ENCODE measurements around the gene TIMP4. TPM values are rescaled to one million over a fixed set of nuclear protein-coding genes. Genes with fewer than 3 reads are reported as not detected.

The TIMP4 gene
- total and polyA plus RNA-seq, 4 donors: 6.2 to 20.9 (median 11.5) TPM

DNA sequence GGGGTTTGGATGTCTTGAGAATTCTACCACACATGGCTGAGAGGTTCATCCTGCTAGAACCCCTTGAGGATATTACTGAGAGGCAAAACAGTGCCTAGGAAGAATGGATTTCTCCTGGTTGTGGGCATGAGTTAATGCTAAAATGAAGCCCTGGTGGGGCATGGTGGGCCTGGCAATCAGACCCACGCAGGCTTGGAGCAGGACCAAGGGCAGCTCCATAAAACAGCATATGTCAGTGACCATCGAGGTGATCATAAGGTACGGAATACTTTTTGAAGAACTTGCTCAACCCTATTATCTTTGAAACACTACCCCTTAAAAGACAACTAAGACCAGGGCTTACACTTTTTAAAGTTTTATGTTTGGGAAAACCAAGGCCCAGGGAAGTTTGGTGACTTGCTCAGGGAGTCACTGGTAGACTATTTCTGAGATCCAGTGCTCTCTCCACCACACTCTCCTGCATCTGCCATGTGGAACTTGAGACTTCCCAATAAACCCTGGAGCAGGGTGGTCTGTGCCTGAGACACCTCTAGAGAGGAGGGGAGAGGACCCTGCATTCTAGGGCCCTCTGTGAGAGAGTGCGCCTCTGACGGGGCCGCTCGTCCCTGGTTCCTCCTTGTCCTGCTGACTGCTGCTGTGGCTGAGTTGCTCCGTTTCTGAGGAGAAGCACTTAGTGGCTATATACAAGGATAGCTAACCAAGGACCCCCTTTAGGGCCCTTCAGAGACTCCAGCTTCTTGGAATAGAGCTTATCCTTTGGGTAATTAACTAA, 28.0 kb upstream of the TIMP4 start:
- 100% methylated on average over 1 of the region's 8 CpGs for WGBS (ENCODE audit: insufficient coverage)
- H3K27ac ChIP-seq (ENCODE audit: low read depth, low read length): no peak overlapping the region

GRCh38 chr3:12186046-12186445, 27.3 kb upstream of the TIMP4 start:
- H3K9me3 ChIP-seq (ENCODE audit: control insufficient read depth, insufficient read depth, low read length): no peaks in the 10 kb centered on the region
- peaks cover 20% of the 10 kb centered on the region for H3K36me3 ChIP-seq (ENCODE audit: control insufficient read depth, insufficient read depth, low read length)
- no peak overlapping the region for H3K4me3 ChIP-seq (ENCODE audit: low read depth, low read length)
- DNase-seq (ENCODE audit: low read depth in 4 of 6, low spot score in 6 of 6): no peak
- H3K4me1 ChIP-seq (ENCODE audit: control insufficient read depth, insufficient read depth, low read length): peaks cover 5% of the 10 kb centered on the region
- H3K27ac ChIP-seq (ENCODE audit: low read depth, low read length): no peak overlapping the region
- 100% methylated on average over 1 of the region's 4 CpGs for WGBS (ENCODE audit: insufficient coverage)
- no peaks in the 10 kb centered on the region for H3K27me3 ChIP-seq (ENCODE audit: control insufficient read depth, insufficient read depth, low read length)

More for the DNA sequence above, 28.0 kb upstream of the TIMP4 start:
- DNase-seq (ENCODE audit: low read depth in 4 of 6, low spot score in 6 of 6): peak in 1 of 6 donors; percentile 4
- Histone ChIP-seq H3K4me1 (ENCODE audit: control insufficient read depth, insufficient read depth, low read length) (peaks cover 5% of the 10 kb centered on the region), H3K9me3 (ENCODE audit: control insufficient read depth, insufficient read depth, low read length) (no peaks in the 10 kb centered on the region), H3K27me3 (ENCODE audit: control insufficient read depth, insufficient read depth, low read length) (no peaks in the 10 kb centered on the region), H3K36me3 (ENCODE audit: control insufficient read depth, insufficient read depth, low read length) (peaks cover 20% of the 10 kb centered on the region), H3K4me3 (ENCODE audit: low read depth, low read length) (no peak overlapping the region)

- H3K27me3 ChIP-seq (ENCODE audit: control insufficient read depth, insufficient read depth, low read length): no peaks in the 10 kb centered on the region
- H3K36me3 ChIP-seq (ENCODE audit: control insufficient read depth, insufficient read depth, low read length): peaks cover 18% of the 10 kb centered on the region
- peaks cover 5% of the 10 kb centered on the region for H3K4me1 ChIP-seq (ENCODE audit: control insufficient read depth, insufficient read depth, low read length)
- DNase-seq (ENCODE audit: low read depth in 4 of 6, low spot score in 6 of 6): no peak
- WGBS (ENCODE audit: insufficient coverage): 91% methylated on average over 3 of the region's 5 CpGs
- H3K9me3 ChIP-seq (ENCODE audit: control insufficient read depth, insufficient read depth, low read length): no peaks in the 10 kb centered on the region
- no peak overlapping the region for H3K27ac ChIP-seq (ENCODE audit: low read depth, low read length)
- H3K4me3 ChIP-seq (ENCODE audit: low read depth, low read length): no peak overlapping the region
Observed at GRCh38 chr3:12185172-12185710, 26.5 kb upstream of the TIMP4 start.

GRCh38 chr3:12184541-12184940, 25.8 kb upstream of the TIMP4 start:
- no peaks in the 10 kb centered on the region for H3K9me3 ChIP-seq (ENCODE audit: control insufficient read depth, insufficient read depth, low read length)
- H3K36me3 ChIP-seq (ENCODE audit: control insufficient read depth, insufficient read depth, low read length): peaks cover 18% of the 10 kb centered on the region
- no peak overlapping the region for H3K4me3 ChIP-seq (ENCODE audit: low read depth, low read length)
- H3K27me3 ChIP-seq (ENCODE audit: control insufficient read depth, insufficient read depth, low read length): no peaks in the 10 kb centered on the region
- no peak overlapping the region for H3K27ac ChIP-seq (ENCODE audit: low read depth, low read length)
- WGBS (ENCODE audit: insufficient coverage): 92% methylated on average over 1 of the region's 5 CpGs
- peaks cover 5% of the 10 kb centered on the region for H3K4me1 ChIP-seq (ENCODE audit: control insufficient read depth, insufficient read depth, low read length)
- no peak for DNase-seq (ENCODE audit: low read depth in 4 of 6, low spot score in 6 of 6)

DNA sequence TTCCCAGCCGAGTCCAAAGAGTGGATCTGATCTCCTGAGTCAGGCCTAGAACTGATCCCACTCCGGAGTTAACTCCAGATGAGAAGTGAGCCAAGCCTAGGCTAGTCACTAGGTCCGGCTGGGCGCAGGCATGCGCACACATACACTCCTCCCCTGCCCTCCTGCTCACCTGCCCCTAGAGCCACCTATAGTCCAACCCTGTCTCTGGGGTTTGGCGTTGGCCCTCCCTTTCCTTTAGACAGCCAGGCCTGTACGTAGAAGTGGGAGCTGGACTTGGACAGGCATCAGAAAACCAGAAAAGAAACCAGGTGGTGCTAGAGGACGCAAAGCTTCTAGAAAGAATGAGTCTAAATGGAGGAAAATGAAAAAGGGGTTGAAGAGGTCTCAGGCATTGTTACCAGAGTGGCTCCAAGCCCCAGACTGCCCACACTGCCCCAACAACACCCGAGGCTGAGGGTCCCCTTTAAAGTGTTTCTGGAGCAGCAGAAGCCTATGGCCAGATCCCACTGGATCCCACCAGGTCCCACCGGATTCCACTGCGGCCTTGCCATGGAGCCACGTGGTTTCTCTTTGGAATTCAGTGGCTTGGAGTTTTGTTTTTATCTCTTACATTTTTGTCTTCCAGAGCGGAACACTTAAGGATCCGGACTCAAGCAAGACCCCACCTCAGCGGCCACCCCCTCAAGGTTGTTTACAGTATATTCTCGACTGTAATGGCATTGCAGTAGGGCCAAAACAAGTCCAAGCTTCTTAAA, 24.2 kb upstream of the TIMP4 start:
- Histone ChIP-seq H3K9me3 (ENCODE audit: control insufficient read depth, insufficient read depth, low read length) (no peaks in the 10 kb centered on the region), H3K4me3 (ENCODE audit: low read depth, low read length) (no peak overlapping the region), H3K4me1 (ENCODE audit: control insufficient read depth, insufficient read depth, low read length) (peaks cover 5% of the 10 kb centered on the region), H3K27me3 (ENCODE audit: control insufficient read depth, insufficient read depth, low read length) (no peaks in the 10 kb centered on the region), H3K27ac (ENCODE audit: low read depth, low read length) (no peak overlapping the region), H3K36me3 (ENCODE audit: control insufficient read depth, insufficient read depth, low read length) (peaks cover 11% of the 10 kb centered on the region)
- DNase-seq (ENCODE audit: low read depth in 4 of 6, low spot score in 6 of 6): no peak
- 89% methylated on average over 9 of the region's 16 CpGs for WGBS (ENCODE audit: insufficient coverage)

DNA sequence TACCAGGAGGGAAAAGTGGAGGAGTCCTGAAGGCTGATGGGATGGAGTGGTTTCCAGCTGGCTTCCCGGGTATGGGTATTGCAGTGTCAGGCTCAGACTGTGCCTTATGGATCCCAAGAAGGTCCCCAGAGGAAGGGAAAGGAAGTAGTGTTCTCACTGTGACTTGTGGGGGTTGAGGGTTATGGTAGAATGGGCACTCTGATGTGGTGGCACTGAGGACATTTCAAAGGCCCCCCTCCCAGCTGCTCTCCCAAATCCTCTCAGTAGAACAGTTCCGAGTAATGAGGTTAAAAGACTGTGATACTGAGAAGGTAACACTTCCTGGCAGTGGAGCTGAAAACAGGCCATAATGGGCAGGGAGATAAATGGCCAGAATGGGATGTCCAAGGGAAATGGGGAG, 23.1 kb upstream of the TIMP4 start:
- no peak overlapping the region for H3K4me3 ChIP-seq (ENCODE audit: low read depth, low read length)

GRCh38 chr3:12181301-12181700, 22.6 kb upstream of the TIMP4 start:
- H3K27ac ChIP-seq (ENCODE audit: low read depth, low read length): no peak overlapping the region
- WGBS (ENCODE audit: insufficient coverage): 98% methylated on average over 4 of the region's 4 CpGs
- H3K36me3 ChIP-seq (ENCODE audit: control insufficient read depth, insufficient read depth, low read length): peaks cover 7% of the 10 kb centered on the region
- no peaks in the 10 kb centered on the region for H3K27me3 ChIP-seq (ENCODE audit: control insufficient read depth, insufficient read depth, low read length)
- H3K4me3 ChIP-seq (ENCODE audit: low read depth, low read length): no peak overlapping the region
- H3K4me1 ChIP-seq (ENCODE audit: control insufficient read depth, insufficient read depth, low read length): no peaks in the 10 kb centered on the region
- no peaks in the 10 kb centered on the region for H3K9me3 ChIP-seq (ENCODE audit: control insufficient read depth, insufficient read depth, low read length)
- DNase-seq (ENCODE audit: low read depth in 4 of 6, low spot score in 6 of 6): no peak

More for the DNA sequence above, 23.1 kb upstream of the TIMP4 start:
- peaks cover 7% of the 10 kb centered on the region for H3K36me3 ChIP-seq (ENCODE audit: control insufficient read depth, insufficient read depth, low read length)
- H3K9me3 ChIP-seq (ENCODE audit: control insufficient read depth, insufficient read depth, low read length): no peaks in the 10 kb centered on the region
- no peak overlapping the region for H3K27ac ChIP-seq (ENCODE audit: low read depth, low read length)
- no peak for DNase-seq (ENCODE audit: low read depth in 4 of 6, low spot score in 6 of 6)
- H3K4me1 ChIP-seq (ENCODE audit: control insufficient read depth, insufficient read depth, low read length): no peaks in the 10 kb centered on the region
- 85% methylated on average over 2 of the region's 2 CpGs for WGBS (ENCODE audit: insufficient coverage)
- H3K27me3 ChIP-seq (ENCODE audit: control insufficient read depth, insufficient read depth, low read length): no peaks in the 10 kb centered on the region

DNA sequence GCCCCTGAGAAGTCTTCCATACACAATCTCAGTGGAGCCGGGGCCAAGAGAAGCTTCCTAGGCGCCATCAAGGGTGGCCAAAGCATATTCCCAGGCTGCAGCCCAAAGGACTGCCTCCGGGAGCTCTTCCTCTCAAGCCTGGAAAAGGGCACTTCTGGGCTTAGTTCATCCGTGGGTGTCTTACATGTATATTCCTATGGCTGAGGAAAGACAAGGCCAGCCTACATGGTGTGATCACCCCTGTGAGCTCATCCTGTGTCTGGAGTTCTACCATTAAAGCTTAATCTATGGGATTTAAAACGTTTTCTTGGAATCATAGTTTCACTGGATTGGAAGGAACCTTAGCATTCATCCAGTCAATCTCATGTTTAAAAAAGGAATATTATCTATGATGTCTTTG, 21.9 kb upstream of the TIMP4 start:
- no peaks in the 10 kb centered on the region for H3K4me1 ChIP-seq (ENCODE audit: control insufficient read depth, insufficient read depth, low read length)
- H3K27me3 ChIP-seq (ENCODE audit: control insufficient read depth, insufficient read depth, low read length): no peaks in the 10 kb centered on the region
- H3K27ac ChIP-seq (ENCODE audit: low read depth, low read length): no peak overlapping the region
- peaks cover 7% of the 10 kb centered on the region for H3K36me3 ChIP-seq (ENCODE audit: control insufficient read depth, insufficient read depth, low read length)
- DNase-seq (ENCODE audit: low read depth in 4 of 6, low spot score in 6 of 6): no peak
- no peak overlapping the region for H3K4me3 ChIP-seq (ENCODE audit: low read depth, low read length)
- WGBS (ENCODE audit: insufficient coverage): 100% methylated on average over 4 of the region's 5 CpGs
- no peaks in the 10 kb centered on the region for H3K9me3 ChIP-seq (ENCODE audit: control insufficient read depth, insufficient read depth, low read length)

- peaks cover 7% of the 10 kb centered on the region for H3K36me3 ChIP-seq (ENCODE audit: control insufficient read depth, insufficient read depth, low read length)
- no peaks in the 10 kb centered on the region for H3K9me3 ChIP-seq (ENCODE audit: control insufficient read depth, insufficient read depth, low read length)
- H3K4me3 ChIP-seq (ENCODE audit: low read depth, low read length): no peak overlapping the region
- H3K4me1 ChIP-seq (ENCODE audit: control insufficient read depth, insufficient read depth, low read length): no peaks in the 10 kb centered on the region
- H3K27me3 ChIP-seq (ENCODE audit: control insufficient read depth, insufficient read depth, low read length): no peaks in the 10 kb centered on the region
- peak in 1 of 6 donors; percentile 36 for DNase-seq (ENCODE audit: low read depth in 4 of 6, low spot score in 6 of 6)
- H3K27ac ChIP-seq (ENCODE audit: low read depth, low read length): no peak overlapping the region
- 56% methylated on average over 4 of the region's 6 CpGs for WGBS (ENCODE audit: insufficient coverage)
Observed at GRCh38 chr3:12180218-12180617, 21.5 kb upstream of the TIMP4 start.

All from spinal cord (tissue), 10 donors.